Prostate gland (tissue), 2 donors: Measurements from ENCODE around the gene SHROOM3.

Source experiments
- CTCF ChIP-seq, 4 experiments: fragments of 200-600 bp in 2 of 4; fragments of 450-650 bp in 2 of 4; sonication (generic) in 2 of 4; IDR thresholded peaks; 1 replicate in 3 of 4; 2 replicates in 1 of 4; pipeline ENCODE4 v1.5.1; 2016 to 2019; ENCODE audit warnings: antibody characterized with exemption in 4 of 4, mild to moderate bottlenecking in 2 of 4, moderate library complexity in 2 of 4
- POLR2A ChIP-seq: fragments of 450-650 bp; IDR thresholded peaks from one replicate; pipeline ENCODE4 v1.6.1; 2016; ENCODE audit warnings: antibody characterized with exemption, mild to moderate bottlenecking
- POLR2AphosphoS5 ChIP-seq: sonication (generic); formaldehyde crosslinking; IDR thresholded peaks from one replicate; pipeline ENCODE4 v1.6.1; 2017; ENCODE audit warnings: antibody characterized with exemption

GRCh38 chr4:76585272-76585671 is 150.2 kb downstream of the SHROOM3 start:
- TF ChIP-seq CTCF (IDR thresholded peaks at IDR 0.05) (no peak), POLR2A (no peak), POLR2AphosphoS5 (no peak)
